PC-3 (cell line): ENCODE data around the gene APBA2. TPM values are rescaled to one million over a fixed set of nuclear protein-coding genes. Genes with fewer than 3 reads are reported as not detected.

ENCODE experiments used
- ATAC-seq: fragments of 200-7000 bp; cut with Tn5 transposase; 2 replicates; pipeline ENCODE4 v1.9.1; 2020; ENCODE audit warnings: mild to moderate bottlenecking, moderate library complexity
- BruUV-seq: library from RNA; stranded (reverse); fragments of 400-500 nt; replicated peaks from 2 replicates; lab custom pipeline; 2021; lab: Mats Ljungman, UMichigan
- CTCF ChIA-PET: fragments of 300-600 bp; sonication (Branson Sonifier 250); formaldehyde crosslinking; loops from one replicate; lab custom pipeline; 2022; ENCODE audit warnings: antibody characterized with exemption; lab: Charles Lee
- POLR2A ChIA-PET: fragments of 300-600 bp; sonication (Branson Sonifier 250); formaldehyde crosslinking; loops from one replicate; lab custom pipeline; 2022; ENCODE audit warnings: antibody characterized with exemption; ENCODE audit not compliant: unreplicated experiment; lab: Charles Lee
- DNase-seq: peaks from one replicate; pipeline ENCODE4 v3.0.0-alpha.2; 2015
- H2AFZ ChIP-seq: fragments of 300-600 bp; sonication (generic); 2 replicates; pipeline ENCODE4 v1.6.0; 2016; ENCODE audit warnings: antibody characterized with exemption, low read length
- H3F3A ChIP-seq: fragments of 300-600 bp; sonication (generic); one replicate; pipeline ENCODE4 v1.6.0; 2017; ENCODE audit warnings: antibody characterized with exemption, low read length, control low read depth, mild to moderate bottlenecking; ENCODE audit not compliant: unreplicated experiment
- H3K27ac ChIP-seq: fragments of 300-600 bp; sonication (generic); 2 replicates; pipeline ENCODE4 v1.5.1; 2016; ENCODE audit warnings: mild to moderate bottlenecking, low read length
- H3K27me3 ChIP-seq: fragments of 300-600 bp; sonication (generic); 2 replicates; pipeline ENCODE4 v1.6.1; 2016; ENCODE audit warnings: low read length, mixed read lengths
- H3K36me3 ChIP-seq: fragments of 300-600 bp; sonication (generic); 2 replicates; pipeline ENCODE4 v1.6.1; 2016; ENCODE audit warnings: low read depth, mixed run types, low read length, mixed read lengths
- H3K4me1 ChIP-seq: fragments of 300-600 bp; sonication (generic); 2 replicates; pipeline ENCODE4 v1.5.1; 2016; ENCODE audit warnings: low read length; ENCODE audit not compliant: insufficient read depth
- H3K4me2 ChIP-seq: fragments of 300-600 bp; sonication (generic); 2 replicates; pipeline ENCODE4 v1.6.0; 2016; ENCODE audit warnings: low read length
- H3K4me3 ChIP-seq: fragments of 300-600 bp; sonication (generic); 2 replicates; pipeline ENCODE4 v1.5.1; 2016; ENCODE audit warnings: mild to moderate bottlenecking, low read length, mixed read lengths
- H3K79me2 ChIP-seq: fragments of 300-600 bp; sonication (generic); 2 replicates; pipeline ENCODE4 v1.6.1; 2017; ENCODE audit warnings: low read length, mixed read lengths
- H3K9ac ChIP-seq: fragments of 300-600 bp; sonication (generic); 2 replicates; pipeline ENCODE4 v1.6.0; 2016; ENCODE audit warnings: mild to moderate bottlenecking, low read length
- H3K9me2 ChIP-seq: fragments of 300-600 bp; sonication (generic); replicated peaks from 2 replicates; pipeline ENCODE4 v1.6.1; 2016; ENCODE audit warnings: mixed run types, low read length, mixed read lengths
- H3K9me3 ChIP-seq: fragments of 300-600 bp; sonication (generic); 2 replicates; pipeline ENCODE4 v1.6.1; 2016; ENCODE audit warnings: low read length, mixed read lengths
- H4K20me1 ChIP-seq: fragments of 300-600 bp; sonication (generic); 2 replicates; pipeline ENCODE4 v1.6.1; 2016; ENCODE audit warnings: low read length, mixed read lengths
- EZH2 ChIP-seq: fragments of 300-600 bp; sonication (generic); IDR thresholded peaks from one replicate; pipeline ENCODE4 v1.6.1; 2017; ENCODE audit warnings: antibody characterized with exemption, mild to moderate bottlenecking, low read length; ENCODE audit not compliant: unreplicated experiment
- EZH2phosphoT487 ChIP-seq: fragments of 300-600 bp; sonication (generic); IDR thresholded peaks from 2 replicates; pipeline ENCODE4 v1.6.1; 2018; ENCODE audit warnings: mild to moderate bottlenecking, antibody characterized with exemption, low read length, borderline replicate concordance
- intact Hi-C: fragments of 100-400 bp; cut with micrococcal nuclease; formaldehyde crosslinking; loops from 2 replicates; pipeline ENCODE4 v1.9.0; 2023
- total RNA-seq: library from RNA; depleted of rRNA; stranded (reverse); fragments of >200 nt; gene quantifications from 2 replicates; pipeline ENCODE4 v1.2.3, GENCODE V29; 2014
- TF ChIP-seq, protein P1 (sequence below): fragments of 300-600 bp; sonication (generic); conservative IDR thresholded peaks from 2 replicates; pipeline ENCODE4 v1.5.1; 2017; ENCODE audit warnings: antibody characterized with exemption, low read depth, mild to moderate bottlenecking, low read length

APBA2 gene
- total RNA-seq, 1 experiment from 2014 or later: 61.7 TPM

DNA sequence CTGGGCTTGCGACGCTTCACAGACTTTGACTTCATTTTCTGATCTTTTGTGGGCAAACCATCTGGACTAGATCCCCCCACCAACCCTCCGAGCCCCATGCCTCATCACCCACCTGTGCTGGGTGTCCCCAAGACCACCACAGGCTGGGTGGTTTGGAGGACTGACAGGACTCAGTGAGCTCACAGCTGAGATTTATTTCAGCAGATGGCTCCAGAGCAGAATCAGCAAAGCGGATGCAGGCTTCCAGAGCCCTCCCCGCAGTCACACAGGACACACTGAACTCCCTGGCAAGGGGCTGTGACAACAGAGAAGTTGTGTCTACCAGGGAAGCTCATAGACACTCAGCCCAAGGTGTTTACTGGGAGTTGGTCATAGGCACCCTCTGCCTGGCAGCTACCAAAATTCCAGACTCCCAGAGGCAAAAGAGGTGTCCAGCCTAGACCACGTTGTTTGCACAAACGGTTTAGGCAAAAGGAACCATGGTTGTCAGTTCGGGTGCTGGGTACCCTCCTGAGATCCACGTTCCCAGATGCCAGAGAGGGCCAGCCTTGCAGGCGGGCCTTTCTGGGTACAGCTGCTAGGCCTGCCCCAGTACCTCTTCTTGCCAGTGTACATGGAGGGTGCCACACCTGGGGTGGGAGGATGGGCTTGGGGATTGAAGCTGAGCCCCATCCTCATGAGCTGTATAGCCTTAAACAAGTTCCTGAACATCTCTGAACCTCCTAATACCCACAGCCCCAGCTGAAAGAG is 213.5 kb downstream of the APBA2 start:
- no peak for ATAC-seq
- POLR2A ChIA-PET: no interaction called here

DNA sequence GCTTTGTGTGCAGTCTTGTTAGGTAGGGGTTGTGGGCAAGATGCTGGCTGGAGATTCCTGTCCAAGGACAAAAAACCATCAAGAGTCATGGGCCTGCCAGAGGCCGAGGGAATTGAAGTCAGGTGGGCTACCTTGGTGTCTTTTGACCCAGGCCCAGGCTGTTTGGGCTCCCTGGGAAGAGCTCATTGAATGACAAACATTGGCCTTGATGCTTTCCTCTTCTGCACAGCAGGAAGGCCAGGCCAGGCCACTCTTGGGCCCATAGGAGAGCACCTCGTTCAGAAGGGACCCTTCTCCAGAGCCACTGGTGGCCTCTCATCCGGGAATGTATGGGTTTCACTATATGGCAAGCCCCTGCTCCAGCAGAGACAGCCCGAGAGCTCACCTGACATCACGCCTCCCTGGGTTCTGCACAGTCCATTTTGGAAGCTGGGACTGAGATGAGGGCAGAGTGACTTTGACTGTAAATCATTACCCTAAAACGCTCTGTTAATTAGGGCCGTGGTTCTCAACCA is 214.8 kb downstream of the APBA2 start:
- TF ChIP-seq EZH2 (no peak), EZH2phosphoT487 (no peak)
- TF ChIP-seq, protein P1, sequence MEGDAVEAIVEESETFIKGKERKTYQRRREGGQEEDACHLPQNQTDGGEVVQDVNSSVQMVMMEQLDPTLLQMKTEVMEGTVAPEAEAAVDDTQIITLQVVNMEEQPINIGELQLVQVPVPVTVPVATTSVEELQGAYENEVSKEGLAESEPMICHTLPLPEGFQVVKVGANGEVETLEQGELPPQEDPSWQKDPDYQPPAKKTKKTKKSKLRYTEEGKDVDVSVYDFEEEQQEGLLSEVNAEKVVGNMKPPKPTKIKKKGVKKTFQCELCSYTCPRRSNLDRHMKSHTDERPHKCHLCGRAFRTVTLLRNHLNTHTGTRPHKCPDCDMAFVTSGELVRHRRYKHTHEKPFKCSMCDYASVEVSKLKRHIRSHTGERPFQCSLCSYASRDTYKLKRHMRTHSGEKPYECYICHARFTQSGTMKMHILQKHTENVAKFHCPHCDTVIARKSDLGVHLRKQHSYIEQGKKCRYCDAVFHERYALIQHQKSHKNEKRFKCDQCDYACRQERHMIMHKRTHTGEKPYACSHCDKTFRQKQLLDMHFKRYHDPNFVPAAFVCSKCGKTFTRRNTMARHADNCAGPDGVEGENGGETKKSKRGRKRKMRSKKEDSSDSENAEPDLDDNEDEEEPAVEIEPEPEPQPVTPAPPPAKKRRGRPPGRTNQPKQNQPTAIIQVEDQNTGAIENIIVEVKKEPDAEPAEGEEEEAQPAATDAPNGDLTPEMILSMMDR: no peak
- no peaks in the 10 kb centered on the region for H3F3A ChIP-seq
- POLR2A ChIA-PET: no interaction called here
- no peak overlapping the region for H3K4me3 ChIP-seq
- H3K9ac ChIP-seq: no peak overlapping the region
- H3K27me3 ChIP-seq: no peaks in the 10 kb centered on the region
- DNase-seq (no peak), ATAC-seq (no peak)
- no peaks in the 10 kb centered on the region for H3K9me3 ChIP-seq
- no peak overlapping the region for H2AFZ ChIP-seq
- no peaks in the 10 kb centered on the region for H3K9me2 ChIP-seq
- H4K20me1 ChIP-seq: no peaks in the 10 kb centered on the region
- H3K79me2 ChIP-seq: no peaks in the 10 kb centered on the region
- intact Hi-C loops: no loop called here
- no peaks in the 10 kb centered on the region for H3K4me1 ChIP-seq
- H3K27ac ChIP-seq: no peak overlapping the region
- H3K36me3 ChIP-seq: no peaks in the 10 kb centered on the region
- CTCF ChIA-PET: no interaction called here
- no TSS peak for BruUV-seq
- H3K4me2 ChIP-seq: no peak overlapping the region

More for the DNA sequence above, 213.5 kb downstream of the APBA2 start:
- CTCF ChIA-PET: no interaction called here
- Histone ChIP-seq H2AFZ (no peak overlapping the region), H4K20me1 (no peaks in the 10 kb centered on the region), H3K36me3 (no peaks in the 10 kb centered on the region), H3K27me3 (no peaks in the 10 kb centered on the region), H3K4me2 (no peak overlapping the region), H3K79me2 (no peaks in the 10 kb centered on the region), H3K27ac (no peak overlapping the region), H3K9me3 (no peaks in the 10 kb centered on the region), H3K9me2 (no peaks in the 10 kb centered on the region), H3K4me1 (no peaks in the 10 kb centered on the region), H3K4me3 (no peak overlapping the region), H3K9ac (no peak overlapping the region), H3F3A (no peaks in the 10 kb centered on the region)
- TF ChIP-seq, protein P1: no peak
- TF ChIP-seq EZH2 (no peak), EZH2phosphoT487 (no peak)
- no TSS peak for BruUV-seq
- DNase-seq: no peak
- intact Hi-C loops: no loop called here

DNA sequence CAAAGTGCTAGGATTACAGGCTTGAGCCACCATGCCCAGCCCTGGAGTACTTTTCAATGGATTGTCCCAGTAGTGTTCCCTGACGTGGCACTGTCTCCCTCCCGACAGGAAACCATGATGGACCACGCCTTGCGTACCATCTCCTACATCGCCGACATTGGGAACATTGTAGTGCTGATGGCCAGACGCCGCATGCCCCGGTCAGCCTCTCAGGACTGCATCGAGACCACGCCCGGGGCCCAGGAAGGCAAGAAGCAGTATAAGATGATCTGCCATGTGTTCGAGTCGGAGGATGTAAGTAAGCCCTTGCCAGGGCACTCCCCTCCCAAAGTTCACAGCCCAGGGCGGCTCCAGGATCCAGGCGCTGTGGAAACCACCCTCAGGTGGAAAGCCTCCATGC is 215.7 kb downstream of the APBA2 start:
- no peak for ATAC-seq
- no peaks in the 10 kb centered on the region for H3K9me3 ChIP-seq
- H3K36me3 ChIP-seq: no peaks in the 10 kb centered on the region
- H3K4me1 ChIP-seq: no peaks in the 10 kb centered on the region
- H4K20me1 ChIP-seq: no peaks in the 10 kb centered on the region
- TF ChIP-seq EZH2 (no peak), EZH2phosphoT487 (no peak)
- TF ChIP-seq, protein P1: no peak
- CTCF ChIA-PET: interaction anchor here (0.6 kb wide), 1 partner anchor 267 kb away, joined by 5 read pairs; no protein-coding TSS in a partner anchor
- H3K9me2 ChIP-seq: no peaks in the 10 kb centered on the region
- no peaks in the 10 kb centered on the region for H3F3A ChIP-seq
- POLR2A ChIA-PET: no interaction called here
- no peaks in the 10 kb centered on the region for H3K79me2 ChIP-seq
- H3K27ac ChIP-seq: no peak overlapping the region
- no peaks in the 10 kb centered on the region for H3K27me3 ChIP-seq
- no peak overlapping the region for H3K4me2 ChIP-seq
- intact Hi-C loops: no loop called here
- H2AFZ ChIP-seq: no peak overlapping the region
- no peak overlapping the region for H3K4me3 ChIP-seq
- BruUV-seq: no TSS peak
- H3K9ac ChIP-seq: no peak overlapping the region
- no peak for DNase-seq
